Right lobe of liver (tissue), 4 donors: ENCODE measurements around the gene CA5A.

Experiments
- CTCF ChIP-seq, 4 donors: fragments of 200-600 bp in 3 of 4; fragments of 450-650 bp in 1 of 4; IDR thresholded peaks; one replicate each; pipeline versions ENCODE4 v1.5.1 to v1.8.0; 2016 to 2022; ENCODE audit warnings: antibody characterized with exemption in 4 of 4, mild to moderate bottlenecking in 2 of 4
- POLR2A ChIP-seq: fragments of 450-650 bp; IDR thresholded peaks from one replicate; pipeline ENCODE4 v1.6.1; 2017; ENCODE audit warnings: antibody characterized with exemption, mild to moderate bottlenecking
- donor health status: DM: no; HTN: no; CAD: no.
- donor health status: DM: no; HTN: no; CAD: no.
- donor health status: DM: no; HTN: yes; CAD: no.

DNA sequence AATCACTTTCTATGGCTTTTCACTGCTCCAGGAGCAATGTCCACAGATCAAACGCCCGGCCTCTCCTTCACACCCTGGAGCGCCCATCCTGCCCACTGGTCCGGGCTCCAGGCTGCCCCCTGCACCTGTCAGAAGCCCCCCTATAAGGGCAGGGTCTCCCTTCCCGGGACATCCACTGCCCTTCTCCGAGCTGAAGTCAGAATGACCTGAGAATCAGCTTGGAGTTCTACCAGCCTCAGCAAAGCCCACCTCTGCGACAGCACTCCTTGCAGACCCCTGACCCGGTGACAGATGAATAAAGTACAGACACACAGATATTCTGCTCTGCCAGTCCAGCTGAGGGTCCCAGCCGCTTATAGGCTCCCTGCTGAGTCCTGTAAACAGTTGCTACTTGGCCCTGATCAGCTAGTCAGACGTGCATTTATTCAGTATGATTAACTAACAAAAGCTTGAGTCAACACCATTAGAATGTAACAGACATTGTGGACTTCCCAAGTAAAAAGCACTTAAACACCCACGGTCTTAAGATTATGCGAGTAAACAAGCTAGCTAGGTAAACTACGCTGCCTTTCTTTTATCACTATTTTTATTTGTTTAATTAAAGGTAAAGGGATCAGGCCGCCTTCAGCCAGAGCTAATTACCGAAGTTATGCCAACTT lies 71.9 kb downstream of the CA5A start:
- no peak for TF ChIP-seq CTCF (IDR thresholded peaks at IDR 0.05)
- no peak for TF ChIP-seq POLR2A
